K562 (cell line): Measurements from ENCODE around the gene COPS6. TPM values are rescaled to one million over a fixed set of nuclear protein-coding genes. Genes with fewer than 3 reads are reported as not detected.

Experiments used
- BACH1 ChIP-seq: fragments of 200-800 bp; sonication (Bioruptor generic); IDR thresholded peaks from 2 replicates; pipeline ENCODE4 v1.6.1; 2016; ENCODE audit warnings: missing genetic modification characterization, missing compliant biosample characterization
- BRCA1 ChIP-seq, 2 experiments: fragments of 450-650 bp in 1 of 2; sonication (generic) in 1 of 2; formaldehyde crosslinking in 1 of 2; IDR thresholded peaks; 2 replicates each; pipeline versions ENCODE4 v1.5.0 to v1.6.1; 2017 to 2020; ENCODE audit warnings: mild to moderate bottlenecking in 1 of 2, missing genetic modification reagents in 1 of 2
- CTCFL ChIP-seq: IDR thresholded peaks from 2 replicates; pipeline ENCODE4 v1.6.1; 2011; ENCODE audit warnings: borderline replicate concordance, low read depth, mild to moderate bottlenecking, moderate library complexity, low read length; ENCODE audit not compliant: insufficient read depth, poor library complexity, severe bottlenecking
- EP300 ChIP-seq: IDR thresholded peaks from 2 replicates; pipeline ENCODE4 v1.6.1; 2012; ENCODE audit warnings: low read length, improper control_type of control experiment
- HDGF ChIP-seq: fragments of 450-650 bp; IDR thresholded peaks from 2 replicates; pipeline ENCODE4 v1.6.1; 2016
- MBD2 ChIP-seq: sonication (generic); IDR thresholded peaks from 2 replicates; pipeline ENCODE4 v1.6.1; 2016; ENCODE audit warnings: low read depth, borderline replicate concordance
- NCOA1 ChIP-seq: fragments of 450-650 bp; IDR thresholded peaks from 2 replicates; pipeline ENCODE4 v1.6.1; 2016; ENCODE audit warnings: low read depth
- NCOA4 ChIP-seq: fragments of 450-650 bp; IDR thresholded peaks from 2 replicates; pipeline ENCODE4 v1.6.1; 2018; ENCODE audit warnings: mild to moderate bottlenecking; ENCODE audit not compliant: partially characterized antibody
- PKNOX1 ChIP-seq: fragments of 450-650 bp; IDR thresholded peaks from 2 replicates; pipeline ENCODE4 v1.6.1; 2016
- RNF2 ChIP-seq: sonication (generic); IDR thresholded peaks from 2 replicates; pipeline ENCODE4 v1.6.1; 2016
- SIN3A ChIP-seq, 2 experiments: fragments of 150-350 bp in 1 of 2; IDR thresholded peaks; 2 replicates each; pipeline ENCODE4 v1.6.1; 2011 to 2016; ENCODE audit warnings: borderline replicate concordance in 2 of 2, low read depth in 2 of 2, low read length in 2 of 2, mild to moderate bottlenecking in 2 of 2, moderate library complexity in 2 of 2; ENCODE audit not compliant: control insufficient read depth in 1 of 2
- STAT6 ChIP-seq: sonication (generic); formaldehyde crosslinking; IDR thresholded peaks from 2 replicates; pipeline ENCODE4 v1.8.1; 2023; ENCODE audit warnings: mild to moderate bottlenecking, missing genetic modification reagents
- ZNF41 ChIP-seq: fragments of 250-450 bp; sonication (Bioruptor Pico); conservative IDR thresholded peaks from 2 replicates; pipeline ENCODE4 v1.4.0; 2020; ENCODE audit warnings: mild to moderate bottlenecking
- polyA plus RNA-seq, 8 experiments: library from polyadenylated mRNA; depleted of rRNA in 4 of 8; stranded (reverse) in 5 of 8; unstranded in 3 of 8; fragments of >200 nt; fragmentation: Nextera tagmentation in 2 of 8; fragmentation: Illumina TruSeq in 1 of 8; extraction: Ambion mirVana in 2 of 8; extraction: Trizol in 1 of 8; gene quantifications; 2 replicates each; pipeline versions ENCODE4 v1.2.1 to v1.2.3, GENCODE V29; 2011 to 2014; ENCODE audit warnings: inconsistent platforms in 1 of 8, missing spikeins in 1 of 8
- total RNA-seq, 7 experiments: library from RNA; depleted of rRNA in 6 of 7; stranded (reverse); fragments of >200 nt in 6 of 7; fragmentation: Illumina TruSeq in 2 of 7; extraction: Trizol in 2 of 7; gene quantifications; 2 replicates each; pipeline versions ENCODE4 v1.2.1 to v1.2.3, GENCODE V29; 2011 to 2021; ENCODE audit warnings: low replicate concordance in 1 of 7
- TF ChIP-seq, protein P1 (sequence below): fragments of 150-350 bp; conservative IDR thresholded peaks from 2 replicates; pipeline ENCODE4 v1.6.1; 2014; ENCODE audit warnings: low read length
- TF ChIP-seq, protein P2 (sequence below): sonication (generic); formaldehyde crosslinking; IDR thresholded peaks from 2 replicates; pipeline ENCODE4 v1.8.0; 2022; ENCODE audit warnings: missing genetic modification reagents, mild to moderate bottlenecking, moderate library complexity, borderline replicate concordance
- TF ChIP-seq, protein P3 (sequence below): fragments of 250-450 bp; sonication (Bioruptor Pico); IDR thresholded peaks from 2 replicates; pipeline ENCODE4 v1.8.0; 2022; ENCODE audit warnings: inconsistent platforms

The COPS6 gene
- total and polyA plus RNA-seq, 9 of the 15 experiments (the other 6 are each of a cell fraction or from before 2014, with no cell fraction given): 63.0 to 331 (median 168) TPM

DNA sequence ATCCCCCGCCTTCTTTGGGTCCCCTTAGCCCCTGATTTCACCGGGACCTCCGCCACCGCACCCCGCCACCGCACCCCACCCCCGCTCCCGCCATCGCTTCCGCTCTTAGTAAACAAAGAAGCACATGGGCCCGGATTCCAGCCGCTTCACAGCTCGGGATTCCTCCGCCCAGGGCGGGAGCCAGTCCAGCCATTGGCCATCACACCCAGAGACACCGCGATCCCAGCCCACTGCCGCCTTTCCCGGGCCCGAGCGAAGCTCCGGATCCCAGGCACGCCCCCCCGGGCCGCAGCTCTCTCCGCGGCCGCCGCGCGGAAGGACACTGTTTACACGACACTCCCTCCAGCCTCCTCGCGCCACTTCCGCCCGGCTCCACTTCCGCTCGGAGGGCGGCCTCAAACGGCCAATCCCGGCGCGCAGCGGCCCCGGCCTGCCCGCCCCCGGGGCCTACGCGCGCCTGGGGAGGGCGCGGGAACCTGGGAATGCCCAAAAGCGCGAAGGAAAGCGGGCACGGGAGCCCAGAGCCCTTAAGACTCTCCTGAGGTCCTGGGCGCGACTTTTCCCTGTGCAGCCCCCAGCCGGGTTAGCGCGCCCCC, 11.7 kb downstream of the COPS6 start (continued):
- TF ChIP-seq, protein P1, sequence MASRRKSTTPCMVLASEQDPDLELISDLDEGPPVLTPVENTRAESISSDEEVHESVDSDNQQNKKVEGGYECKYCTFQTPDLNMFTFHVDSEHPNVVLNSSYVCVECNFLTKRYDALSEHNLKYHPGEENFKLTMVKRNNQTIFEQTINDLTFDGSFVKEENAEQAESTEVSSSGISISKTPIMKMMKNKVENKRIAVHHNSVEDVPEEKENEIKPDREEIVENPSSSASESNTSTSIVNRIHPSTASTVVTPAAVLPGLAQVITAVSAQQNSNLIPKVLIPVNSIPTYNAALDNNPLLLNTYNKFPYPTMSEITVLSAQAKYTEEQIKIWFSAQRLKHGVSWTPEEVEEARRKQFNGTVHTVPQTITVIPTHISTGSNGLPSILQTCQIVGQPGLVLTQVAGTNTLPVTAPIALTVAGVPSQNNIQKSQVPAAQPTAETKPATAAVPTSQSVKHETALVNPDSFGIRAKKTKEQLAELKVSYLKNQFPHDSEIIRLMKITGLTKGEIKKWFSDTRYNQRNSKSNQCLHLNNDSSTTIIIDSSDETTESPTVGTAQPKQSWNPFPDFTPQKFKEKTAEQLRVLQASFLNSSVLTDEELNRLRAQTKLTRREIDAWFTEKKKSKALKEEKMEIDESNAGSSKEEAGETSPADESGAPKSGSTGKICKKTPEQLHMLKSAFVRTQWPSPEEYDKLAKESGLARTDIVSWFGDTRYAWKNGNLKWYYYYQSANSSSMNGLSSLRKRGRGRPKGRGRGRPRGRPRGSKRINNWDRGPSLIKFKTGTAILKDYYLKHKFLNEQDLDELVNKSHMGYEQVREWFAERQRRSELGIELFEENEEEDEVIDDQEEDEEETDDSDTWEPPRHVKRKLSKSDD: no peak
- TF ChIP-seq RNF2: no peak; the same call in 1 of the 2 replicates
- peak; percentile 34; the same call in 1 of the 2 replicates for TF ChIP-seq MBD2
- no peak for TF ChIP-seq STAT6 (CRISPR knock-in tag)
- TF ChIP-seq BACH1 (tag): no peak
- peak; percentile 65; the same call in 1 of the 2 replicates for TF ChIP-seq NCOA1
- TF ChIP-seq ZNF41 (CRISPR knock-in tag): no peak; the same call in 1 of the 2 replicates
- peak; percentile 39; the same call in 1 of the 2 replicates for TF ChIP-seq EP300
- peak; percentile 54 for TF ChIP-seq PKNOX1
- TF ChIP-seq BRCA1 (IDR thresholded peaks at IDR 0.05): no peak
- TF ChIP-seq BRCA1 (CRISPR knock-in tag; IDR thresholded peaks at IDR 0.05): no peak
- TF ChIP-seq, protein P2, sequence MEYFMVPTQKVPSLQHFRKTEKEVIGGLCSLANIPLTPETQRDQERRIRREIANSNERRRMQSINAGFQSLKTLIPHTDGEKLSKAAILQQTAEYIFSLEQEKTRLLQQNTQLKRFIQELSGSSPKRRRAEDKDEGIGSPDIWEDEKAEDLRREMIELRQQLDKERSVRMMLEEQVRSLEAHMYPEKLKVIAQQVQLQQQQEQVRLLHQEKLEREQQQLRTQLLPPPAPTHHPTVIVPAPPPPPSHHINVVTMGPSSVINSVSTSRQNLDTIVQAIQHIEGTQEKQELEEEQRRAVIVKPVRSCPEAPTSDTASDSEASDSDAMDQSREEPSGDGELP (CRISPR knock-in tag): 0 out of 2 replicates have a peak, but pooled peaks have one; percentile 33
- TF ChIP-seq NCOA4: no peak
- peak; percentile 99 for TF ChIP-seq SIN3A (IDR thresholded peaks at IDR 0.05; ENCODE audit: borderline replicate concordance in 2 of 2, control insufficient read depth in 1 of 2, low read depth in 2 of 2, low read length in 2 of 2)
- no peak for TF ChIP-seq HDGF
- TF ChIP-seq, protein P3, sequence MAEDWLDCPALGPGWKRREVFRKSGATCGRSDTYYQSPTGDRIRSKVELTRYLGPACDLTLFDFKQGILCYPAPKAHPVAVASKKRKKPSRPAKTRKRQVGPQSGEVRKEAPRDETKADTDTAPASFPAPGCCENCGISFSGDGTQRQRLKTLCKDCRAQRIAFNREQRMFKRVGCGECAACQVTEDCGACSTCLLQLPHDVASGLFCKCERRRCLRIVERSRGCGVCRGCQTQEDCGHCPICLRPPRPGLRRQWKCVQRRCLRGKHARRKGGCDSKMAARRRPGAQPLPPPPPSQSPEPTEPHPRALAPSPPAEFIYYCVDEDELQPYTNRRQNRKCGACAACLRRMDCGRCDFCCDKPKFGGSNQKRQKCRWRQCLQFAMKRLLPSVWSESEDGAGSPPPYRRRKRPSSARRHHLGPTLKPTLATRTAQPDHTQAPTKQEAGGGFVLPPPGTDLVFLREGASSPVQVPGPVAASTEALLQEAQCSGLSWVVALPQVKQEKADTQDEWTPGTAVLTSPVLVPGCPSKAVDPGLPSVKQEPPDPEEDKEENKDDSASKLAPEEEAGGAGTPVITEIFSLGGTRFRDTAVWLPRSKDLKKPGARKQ (CRISPR knock-in tag): no peak
- no peak for TF ChIP-seq CTCFL
